Measurements from ENCODE around the gene AKNA. TPM values are rescaled to one million over a fixed set of nuclear protein-coding genes. Genes with fewer than 3 reads are reported as not detected.

The AKNA gene
- total RNA-seq, 1 donor from 2014 or later: 55.0 TPM

- no peaks in the 10 kb centered on the region for H3K9me3 ChIP-seq
- intact Hi-C loops (cut with DNase I): no loop called here
- no peaks in the 10 kb centered on the region for H3K27me3 ChIP-seq
- no peak for TF ChIP-seq POLR2AphosphoS5 (IDR thresholded peaks at IDR 0.05; ENCODE audit: insufficient read depth in 1 of 2, low read depth in 1 of 2)
- no peak for TF ChIP-seq CTCF (IDR thresholded peaks at IDR 0.05)
- TF ChIP-seq POLR2A (IDR thresholded peaks at IDR 0.05): no peak
- no peak for DNase-seq (ENCODE audit: extremely low spot score in 2 of 2)
- peaks cover 0 to 61% of the 10 kb centered on the region in 2 donors for H3K36me3 ChIP-seq
- peak overlapping the region; percentile 34 for H3K27ac ChIP-seq
- H3K4me3 ChIP-seq: no peak overlapping the region
- peaks cover 31% of the 10 kb centered on the region for H3K4me1 ChIP-seq
Observed at GRCh38 chr9:114361542-114361941, 26.2 kb downstream of the AKNA start.

DNA sequence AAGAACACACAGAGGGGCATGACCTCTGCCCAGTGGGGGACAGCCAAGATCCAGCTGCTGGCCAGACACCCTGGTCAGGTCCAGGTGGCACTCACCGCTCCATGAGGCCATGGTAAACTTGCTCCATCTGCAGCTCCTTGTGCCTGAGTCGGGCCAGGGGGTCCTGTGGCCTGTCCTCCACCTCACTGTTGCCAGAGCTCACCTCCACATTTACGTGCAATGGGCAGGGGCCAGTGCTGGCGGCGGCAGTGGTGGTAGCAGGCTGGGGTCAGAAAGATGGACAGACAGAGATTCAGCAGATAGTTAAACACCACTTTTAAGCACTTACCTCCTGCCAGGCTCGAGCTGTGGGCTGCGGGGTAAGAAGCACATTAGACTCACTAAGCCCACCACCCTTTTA lies 28.0 kb downstream of the AKNA start:
- Histone ChIP-seq H3K4me3 (no peak overlapping the region), H3K27me3 (no peaks in the 10 kb centered on the region), H3K27ac (no peak overlapping the region), H3K4me1 (peaks cover 15% of the 10 kb centered on the region), H3K9me3 (no peaks in the 10 kb centered on the region), H3K36me3 (peaks cover 4 to 77% of the 10 kb centered on the region in 2 donors)
- no peak for TF ChIP-seq POLR2A (IDR thresholded peaks at IDR 0.05)
- TF ChIP-seq CTCF (IDR thresholded peaks at IDR 0.05): no peak
- TF ChIP-seq POLR2AphosphoS5 (IDR thresholded peaks at IDR 0.05; ENCODE audit: insufficient read depth in 1 of 2, low read depth in 1 of 2): no peak
- no peak for DNase-seq (ENCODE audit: extremely low spot score in 2 of 2)
- intact Hi-C loops (cut with DNase I): no loop called here

DNA sequence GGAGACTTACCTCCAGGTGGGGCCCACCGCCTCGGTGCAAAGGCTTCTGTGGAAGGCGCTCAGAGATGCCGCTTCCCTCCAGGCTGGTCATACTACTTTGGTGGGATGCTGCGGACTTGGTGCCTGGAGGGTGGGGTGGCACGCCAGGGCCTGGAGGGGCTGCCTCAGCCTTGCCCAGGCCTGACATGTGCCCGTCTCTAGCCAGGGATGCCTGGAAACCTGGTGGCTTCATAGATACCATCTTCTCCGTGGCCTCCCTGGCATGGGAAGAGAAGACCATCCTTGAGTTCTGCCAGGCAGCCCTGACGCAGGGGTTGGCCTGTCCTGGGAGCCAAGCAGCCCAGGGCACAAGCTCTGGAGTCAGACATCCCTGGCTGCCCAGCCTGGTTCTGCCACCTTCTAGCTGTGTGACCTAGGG lies 29.9 kb downstream of the AKNA start:
- no peaks in the 10 kb centered on the region for H3K4me1 ChIP-seq
- intact Hi-C loops (cut with DNase I): no loop called here
- no peak for TF ChIP-seq POLR2A (IDR thresholded peaks at IDR 0.05)
- no peak for TF ChIP-seq CTCF (IDR thresholded peaks at IDR 0.05)
- TF ChIP-seq POLR2AphosphoS5 (IDR thresholded peaks at IDR 0.05; ENCODE audit: insufficient read depth in 1 of 2, low read depth in 1 of 2): no peak
- no peak for DNase-seq (ENCODE audit: extremely low spot score in 2 of 2)
- H3K27ac ChIP-seq: no peak overlapping the region
- H3K27me3 ChIP-seq: no peaks in the 10 kb centered on the region
- H3K9me3 ChIP-seq: no peaks in the 10 kb centered on the region
- H3K36me3 ChIP-seq: peaks cover 4 to 91% of the 10 kb centered on the region in 2 donors
- H3K4me3 ChIP-seq: no peak overlapping the region

- no peak overlapping the region for H3K27ac ChIP-seq
- H3K27me3 ChIP-seq: no peaks in the 10 kb centered on the region
- H3K4me1 ChIP-seq: no peaks in the 10 kb centered on the region
- no peak for DNase-seq (ENCODE audit: extremely low spot score in 2 of 2)
- no peaks in the 10 kb centered on the region for H3K9me3 ChIP-seq
- intact Hi-C loops (cut with DNase I): no loop called here
- peaks cover 4 to 91% of the 10 kb centered on the region in 2 donors for H3K36me3 ChIP-seq
- no peak overlapping the region for H3K4me3 ChIP-seq
- TF ChIP-seq POLR2A (IDR thresholded peaks at IDR 0.05) (no peak), CTCF (IDR thresholded peaks at IDR 0.05) (no peak), POLR2AphosphoS5 (IDR thresholded peaks at IDR 0.05; ENCODE audit: insufficient read depth in 1 of 2, low read depth in 1 of 2) (no peak)
Observed at GRCh38 chr9:114357360-114357759, 30.4 kb downstream of the AKNA start.

DNA sequence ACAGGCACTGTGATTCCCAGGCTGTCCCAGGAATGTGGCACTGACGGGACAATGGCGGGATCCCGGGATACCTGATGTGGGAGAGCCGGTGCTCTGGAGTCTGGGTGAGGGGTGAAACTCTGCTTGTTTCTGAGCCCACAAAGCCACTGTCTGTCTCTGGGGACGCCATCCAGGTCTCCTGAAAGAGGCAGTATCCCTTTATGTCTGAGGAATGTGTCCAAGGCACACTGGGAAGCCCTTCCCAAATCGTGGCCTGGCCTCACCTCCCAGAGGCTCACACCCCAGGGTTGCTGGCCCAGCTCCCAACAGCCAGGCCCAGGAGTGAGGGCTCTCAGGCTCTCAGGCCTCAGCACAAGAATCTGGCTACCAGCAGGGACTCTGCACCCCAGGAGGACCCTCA lies 31.0 kb downstream of the AKNA start:
- Histone ChIP-seq H3K27me3 (no peaks in the 10 kb centered on the region), H3K9me3 (no peaks in the 10 kb centered on the region), H3K36me3 (peaks cover 4 to 89% of the 10 kb centered on the region in 2 donors), H3K4me3 (no peak overlapping the region), H3K4me1 (no peaks in the 10 kb centered on the region), H3K27ac (no peak overlapping the region)
- no peak for TF ChIP-seq CTCF (IDR thresholded peaks at IDR 0.05)
- TF ChIP-seq POLR2A (IDR thresholded peaks at IDR 0.05): no peak
- TF ChIP-seq POLR2AphosphoS5 (IDR thresholded peaks at IDR 0.05; ENCODE audit: insufficient read depth in 1 of 2, low read depth in 1 of 2): no peak
- DNase-seq (ENCODE audit: extremely low spot score in 2 of 2): no peak
- intact Hi-C loops (cut with DNase I): no loop called here

Measured in vagina (tissue), 2 donors.